K562 (cell line): Measurements from ENCODE around the gene BAZ2A. TPM values are rescaled to one million over a fixed set of nuclear protein-coding genes. Genes with fewer than 3 reads are reported as not detected.
A peak's percentile ranks its signal among the peaks of the same experiment; 100 is the strongest.

Experiments
- ATAC-seq: fragments of 200-7000 bp; cut with Tn5 transposase; 3 replicates; pipeline ENCODE4 v1.9.1; 2020; ENCODE audit warnings: moderate library complexity
- BruUV-seq: library from RNA; stranded (reverse); fragments of 400-500 nt; replicated peaks from 2 replicates; lab custom pipeline; 2021; lab: Mats Ljungman, UMichigan
- CTCF ChIA-PET: fragments of 300-600 bp; formaldehyde crosslinking; extraction: SDS; loops from one replicate; lab custom pipeline; 2021; ENCODE audit warnings: low intra/inter-chr PET ratio; lab: Yijun Ruan, JAX
- POLR2A ChIA-PET: fragments of 300-600, 350-650 bp; sonication (Branson Sonifier 250); formaldehyde crosslinking; extraction: SDS; loops from one replicate; lab custom pipeline; 2021; ENCODE audit warnings: antibody characterized with exemption, inconsistent platforms; lab: Yijun Ruan, JAX
- DNase-seq, 4 experiments: peaks; one replicate each; pipeline versions ENCODE4 v3.0.0 to v3.0.0-alpha.2; 2011 to 2018; ENCODE audit warnings: low spot score in 3 of 4, mixed read lengths in 3 of 4; ENCODE audit errors: extremely low read depth in 1 of 4
- FAIRE-seq: peaks from 2 replicates; lab custom pipeline; 2011; peaks lifted over from hg19 to GRCh38; lab: Jason Lieb, UNC
- H2AFZ ChIP-seq: 2 replicates; pipeline ENCODE4 v1.6.0; 2011; ENCODE audit warnings: low read depth, low read length, control low read depth, inconsistent platforms
- H3K27ac ChIP-seq: fragments of 200-600 bp; 3 replicates; pipeline ENCODE4 v1.8.0; 2011; ENCODE audit warnings: low read depth, mild to moderate bottlenecking, control low read depth, inconsistent platforms, low read length, moderate library complexity, mixed read lengths; ENCODE audit errors: extremely low read depth
- H3K27me3 ChIP-seq, 2 experiments: fragments of 300-600 bp in 1 of 2; 2 replicates in 1 of 2; 3 replicates in 1 of 2; pipeline versions ENCODE4 v1.6.0 to v1.8.0; 2011; ENCODE audit warnings: inconsistent platforms in 2 of 2, low read length in 2 of 2, mild to moderate bottlenecking in 1 of 2, mixed read lengths in 1 of 2, moderate library complexity in 1 of 2; ENCODE audit not compliant: control insufficient read depth in 2 of 2, insufficient read depth in 2 of 2
- H3K36me3 ChIP-seq: fragments of 300-600 bp; 3 replicates; pipeline ENCODE4 v1.8.0; 2011; ENCODE audit warnings: mild to moderate bottlenecking, low read length, inconsistent platforms; ENCODE audit not compliant: control insufficient read depth, insufficient read depth
- H3K4me1 ChIP-seq, 2 experiments: fragments of 200-600 bp in 1 of 2; replicated peaks in 1 of 2; 2 replicates in 1 of 2; 3 replicates in 1 of 2; pipeline versions ENCODE4 v1.5.1 to v1.8.0; 2011; ENCODE audit warnings: inconsistent platforms in 2 of 2, low read length in 2 of 2, mild to moderate bottlenecking in 1 of 2, mixed read lengths in 1 of 2, moderate library complexity in 1 of 2; ENCODE audit not compliant: control insufficient read depth in 2 of 2, insufficient read depth in 2 of 2
- H3K4me2 ChIP-seq: 2 replicates; pipeline ENCODE4 v1.6.1; 2011; ENCODE audit warnings: low read length, control low read depth, inconsistent platforms, mixed read lengths; ENCODE audit not compliant: insufficient read depth
- H3K4me3 ChIP-seq: fragments of 200-600 bp; sonication (generic), shearing (Covaris generic); 2 replicates; pipeline ENCODE4 v1.5.1; 2016; ENCODE audit warnings: control low read depth, inconsistent platforms
- H3K79me2 ChIP-seq: fragments of 200-600 bp; 3 replicates; pipeline ENCODE4 v1.8.0; 2011; ENCODE audit warnings: low read length, inconsistent platforms; ENCODE audit not compliant: control insufficient read depth, insufficient read depth
- H3K9ac ChIP-seq, 2 experiments: 2 replicates each; pipeline versions ENCODE4 v1.6.0 to v1.6.1; 2011; ENCODE audit warnings: low read depth in 2 of 2, low read length in 2 of 2, control low read depth in 1 of 2, inconsistent platforms in 1 of 2, mild to moderate bottlenecking in 1 of 2, mixed read lengths in 1 of 2; ENCODE audit not compliant: insufficient read depth in 1 of 2
- H3K9me1 ChIP-seq: one replicate; pipeline ENCODE4 v1.6.0; 2011; ENCODE audit warnings: inconsistent platforms, mild to moderate bottlenecking, low read length, moderate library complexity; ENCODE audit not compliant: control insufficient read depth, insufficient read depth
- H3K9me3 ChIP-seq: replicated peaks from 2 replicates; pipeline ENCODE4 v1.5.1; 2011; ENCODE audit warnings: low read depth, low read length, inconsistent platforms; ENCODE audit not compliant: control insufficient read depth, insufficient read depth
- H4K20me1 ChIP-seq: replicated peaks from 2 replicates; pipeline ENCODE4 v1.6.1; 2011; ENCODE audit warnings: low read length, inconsistent platforms, mixed read lengths; ENCODE audit not compliant: control insufficient read depth, insufficient read depth
- CHD4 ChIP-seq: fragments of 200-600 bp; sonication (generic); IDR thresholded peaks from 3 replicates; pipeline ENCODE4 v1.6.1; 2012; ENCODE audit warnings: low read depth, mild to moderate bottlenecking, mixed read lengths, low read length, inconsistent platforms; ENCODE audit not compliant: insufficient read depth, insufficient replicate concordance, poor library complexity, severe bottlenecking
- ELF1 ChIP-seq: fragments of 200-800 bp; sonication (Bioruptor generic); IDR thresholded peaks from 2 replicates; pipeline ENCODE4 v1.6.1; 2016; ENCODE audit warnings: missing genetic modification characterization, missing compliant biosample characterization
- JUN ChIP-seq, 2 experiments: sonication (generic) in 1 of 2; formaldehyde crosslinking in 1 of 2; IDR thresholded peaks; 2 replicates each; pipeline versions ENCODE4 v1.6.1 to v1.8.0; 2012 to 2022; ENCODE audit warnings: borderline replicate concordance in 2 of 2, mild to moderate bottlenecking in 2 of 2, improper control_type of control experiment in 1 of 2, low read depth in 1 of 2, low read length in 1 of 2, missing genetic modification reagents in 1 of 2
- SMARCE1 ChIP-seq: fragments of 450-650 bp; IDR thresholded peaks from 2 replicates; pipeline ENCODE4 v1.7.1; 2016; ENCODE audit warnings: mild to moderate bottlenecking
- ZC3H8 ChIP-seq: fragments of 450-650 bp; IDR thresholded peaks from 2 replicates; pipeline ENCODE4 v1.6.1; 2017
- ZKSCAN1 ChIP-seq: fragments of 150-350 bp; IDR thresholded peaks from 2 replicates; pipeline ENCODE4 v1.6.1; 2016; ENCODE audit warnings: low read depth, low read length
- ZNF324 ChIP-seq: fragments of 250-450 bp; sonication (Bioruptor Pico); IDR thresholded peaks from 2 replicates; pipeline ENCODE4 v1.4.0; 2020; ENCODE audit warnings: mild to moderate bottlenecking
- ZNF518B ChIP-seq: fragments of 250-450 bp; sonication (Bioruptor Pico); IDR thresholded peaks from 2 replicates; pipeline ENCODE4 v1.5.0; 2021; ENCODE audit warnings: mild to moderate bottlenecking, moderate library complexity
- WGBS: fragments of 100-300 bp; shearing (Covaris generic); methylation state at CpG from one replicate; pipeline ENCODE4 v1.1.6; 2016; ENCODE audit warnings: low coverage, mixed read lengths; ENCODE audit not compliant: insufficient coverage; ENCODE audit errors: missing lambda C conversion rate; 5-methylcytosine and 5-hydroxymethylcytosine counted together
- in situ Hi-C: fragments of 300-500 bp; cut with MboI; formaldehyde crosslinking; loops from 4 replicates; pipeline ENCODE4 v1.15.0; 2018; ENCODE audit warnings: inconsistent platforms, mixed read lengths
- intact Hi-C: fragments of 100-400 bp; cut with micrococcal nuclease; formaldehyde crosslinking; loops from 2 replicates; pipeline ENCODE4 v1.14.2; 2022
- polyA plus RNA-seq, 8 experiments: library from polyadenylated mRNA; depleted of rRNA in 4 of 8; stranded (reverse) in 5 of 8; unstranded in 3 of 8; fragments of >200 nt; fragmentation: Nextera tagmentation in 2 of 8; fragmentation: Illumina TruSeq in 1 of 8; extraction: Ambion mirVana in 2 of 8; extraction: Trizol in 1 of 8; gene quantifications; 2 replicates each; pipeline versions ENCODE4 v1.2.1 to v1.2.3, GENCODE V29; 2011 to 2014; ENCODE audit warnings: inconsistent platforms in 1 of 8, missing spikeins in 1 of 8
- total RNA-seq, 7 experiments: library from RNA; depleted of rRNA in 6 of 7; stranded (reverse); fragments of >200 nt in 6 of 7; fragmentation: Illumina TruSeq in 2 of 7; extraction: Trizol in 2 of 7; gene quantifications; 2 replicates each; pipeline versions ENCODE4 v1.2.1 to v1.2.3, GENCODE V29; 2011 to 2021; ENCODE audit warnings: low replicate concordance in 1 of 7
- TF ChIP-seq, protein P1 (sequence below): sonication (generic); formaldehyde crosslinking; IDR thresholded peaks from 2 replicates; pipeline ENCODE4 v1.8.0; 2023; ENCODE audit warnings: missing genetic modification reagents, mild to moderate bottlenecking, borderline replicate concordance

Gene BAZ2A
- total and polyA plus RNA-seq, 9 of the 15 experiments (the other 6 are each of a cell fraction or from before 2014, with no cell fraction given) = 4.5 to 86.4 (median 26.2) TPM

GRCh38 chr12:56637621-56638020, 7.5 kb upstream of the BAZ2A start:
- H3K27ac ChIP-seq = peak overlapping the region; percentile 56; the same call in 2 of the 3 replicates
- no peak overlapping the region for H2AFZ ChIP-seq
- TF ChIP-seq ZKSCAN1 = peak; percentile 71; the same call in 1 of the 2 replicates
- no peak for TF ChIP-seq ZNF324 (CRISPR knock-in tag)
- TF ChIP-seq JUN (IDR thresholded peaks at IDR 0.05; ENCODE audit: borderline replicate concordance, low read depth, low read length) = no peak
- TF ChIP-seq JUN (CRISPR knock-in tag; IDR thresholded peaks at IDR 0.05; ENCODE audit: borderline replicate concordance) = no peak
- TF ChIP-seq CHD4 = no peak
- TF ChIP-seq, protein P1, sequence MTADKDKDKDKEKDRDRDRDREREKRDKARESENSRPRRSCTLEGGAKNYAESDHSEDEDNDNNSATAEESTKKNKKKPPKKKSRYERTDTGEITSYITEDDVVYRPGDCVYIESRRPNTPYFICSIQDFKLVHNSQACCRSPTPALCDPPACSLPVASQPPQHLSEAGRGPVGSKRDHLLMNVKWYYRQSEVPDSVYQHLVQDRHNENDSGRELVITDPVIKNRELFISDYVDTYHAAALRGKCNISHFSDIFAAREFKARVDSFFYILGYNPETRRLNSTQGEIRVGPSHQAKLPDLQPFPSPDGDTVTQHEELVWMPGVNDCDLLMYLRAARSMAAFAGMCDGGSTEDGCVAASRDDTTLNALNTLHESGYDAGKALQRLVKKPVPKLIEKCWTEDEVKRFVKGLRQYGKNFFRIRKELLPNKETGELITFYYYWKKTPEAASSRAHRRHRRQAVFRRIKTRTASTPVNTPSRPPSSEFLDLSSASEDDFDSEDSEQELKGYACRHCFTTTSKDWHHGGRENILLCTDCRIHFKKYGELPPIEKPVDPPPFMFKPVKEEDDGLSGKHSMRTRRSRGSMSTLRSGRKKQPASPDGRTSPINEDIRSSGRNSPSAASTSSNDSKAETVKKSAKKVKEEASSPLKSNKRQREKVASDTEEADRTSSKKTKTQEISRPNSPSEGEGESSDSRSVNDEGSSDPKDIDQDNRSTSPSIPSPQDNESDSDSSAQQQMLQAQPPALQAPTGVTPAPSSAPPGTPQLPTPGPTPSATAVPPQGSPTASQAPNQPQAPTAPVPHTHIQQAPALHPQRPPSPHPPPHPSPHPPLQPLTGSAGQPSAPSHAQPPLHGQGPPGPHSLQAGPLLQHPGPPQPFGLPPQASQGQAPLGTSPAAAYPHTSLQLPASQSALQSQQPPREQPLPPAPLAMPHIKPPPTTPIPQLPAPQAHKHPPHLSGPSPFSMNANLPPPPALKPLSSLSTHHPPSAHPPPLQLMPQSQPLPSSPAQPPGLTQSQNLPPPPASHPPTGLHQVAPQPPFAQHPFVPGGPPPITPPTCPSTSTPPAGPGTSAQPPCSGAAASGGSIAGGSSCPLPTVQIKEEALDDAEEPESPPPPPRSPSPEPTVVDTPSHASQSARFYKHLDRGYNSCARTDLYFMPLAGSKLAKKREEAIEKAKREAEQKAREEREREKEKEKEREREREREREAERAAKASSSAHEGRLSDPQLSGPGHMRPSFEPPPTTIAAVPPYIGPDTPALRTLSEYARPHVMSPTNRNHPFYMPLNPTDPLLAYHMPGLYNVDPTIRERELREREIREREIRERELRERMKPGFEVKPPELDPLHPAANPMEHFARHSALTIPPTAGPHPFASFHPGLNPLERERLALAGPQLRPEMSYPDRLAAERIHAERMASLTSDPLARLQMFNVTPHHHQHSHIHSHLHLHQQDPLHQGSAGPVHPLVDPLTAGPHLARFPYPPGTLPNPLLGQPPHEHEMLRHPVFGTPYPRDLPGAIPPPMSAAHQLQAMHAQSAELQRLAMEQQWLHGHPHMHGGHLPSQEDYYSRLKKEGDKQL = no peak
- no peak for TF ChIP-seq ZNF518B (CRISPR knock-in tag)
- TF ChIP-seq ZC3H8 = no peak
- TF ChIP-seq SMARCE1 = no peak
- TF ChIP-seq ELF1 = peak; percentile 44; the same call in 1 of the 2 replicates
- no peak for DNase-seq
- POLR2A ChIA-PET = interaction anchor here (1.7 to 2.0 kb wide), 2 partner anchors 12 to 51 kb away, joined by 5 to 19 read pairs; partner anchors contain the start of gene PTGES3
- no TSS peak for BruUV-seq
- H3K4me3 ChIP-seq = no peak overlapping the region
- no peak overlapping the region for H3K4me2 ChIP-seq
- H3K4me1 ChIP-seq = peaks cover 21 to 31% of the 10 kb centered on the region in 2 experiments
- no peak overlapping the region for H3K9ac ChIP-seq
- peaks cover 53% of the 10 kb centered on the region for H3K36me3 ChIP-seq
- H3K27me3 ChIP-seq = no peaks in the 10 kb centered on the region
- H3K9me3 ChIP-seq = no peaks in the 10 kb centered on the region
- peaks cover 57% of the 10 kb centered on the region for H3K79me2 ChIP-seq
- intact Hi-C loops = loop anchor here (2.0 to 10.0 kb wide), 7 partner anchors 51 to 520 kb away; partner anchors contain the start of genes APOF, NAB2, NACA and PRIM1
- in situ Hi-C loops = no loop called here
- CTCF ChIA-PET = interaction anchor here (0.7 to 2.4 kb wide), 2 partner anchors 124 to 1889 kb away, joined by 7 to 10 read pairs; no protein-coding TSS in a partner anchor
- FAIRE-seq = no peak
- H3K9me1 ChIP-seq = no peaks in the 10 kb centered on the region
- ATAC-seq = no peak
- 48% methylated on average over 2 of the region's 2 CpGs for WGBS
- H4K20me1 ChIP-seq = peaks cover 5% of the 10 kb centered on the region; the same call in 1 of the 2 replicates
